A673 (cell line): ENCODE measurements around the gene ADGRG1. TPM values are rescaled to one million over a fixed set of nuclear protein-coding genes. Genes with fewer than 3 reads are reported as not detected.

ENCODE experiments used
- BruUV-seq: library from RNA; stranded (reverse); fragments of 400-500 nt; replicated peaks from 2 replicates; lab custom pipeline; 2021; lab: Mats Ljungman, UMichigan
- CTCF ChIA-PET: fragments of 300-600 bp; sonication (Branson Sonifier 250); formaldehyde crosslinking; loops from one replicate; lab custom pipeline; 2022; ENCODE audit warnings: antibody characterized with exemption; lab: Charles Lee
- POLR2A ChIA-PET: fragments of 300-600 bp; sonication (Branson Sonifier 250); formaldehyde crosslinking; loops from one replicate; lab custom pipeline; 2022; ENCODE audit warnings: antibody characterized with exemption; ENCODE audit not compliant: low non-redundant PET; lab: Charles Lee
- DNase-seq: peaks from one replicate; pipeline ENCODE4 v3.0.0-alpha.2; 2015; ENCODE audit warnings: low spot score
- H3K27ac ChIP-seq: fragments of 200-600 bp; sonication (generic); 2 replicates; pipeline ENCODE4 v1.5.1; 2016; ENCODE audit warnings: mixed run types, low read depth, mild to moderate bottlenecking, mixed read lengths, antibody characterized with exemption, low read length; ENCODE audit not compliant: poor library complexity, severe bottlenecking
- H3K27me3 ChIP-seq: fragments of 200-600 bp; sonication (generic); replicated peaks from 2 replicates; pipeline ENCODE4 v1.6.1; 2017; ENCODE audit warnings: mixed run types, low read depth, mild to moderate bottlenecking, mixed read lengths, antibody characterized with exemption, low read length; ENCODE audit not compliant: insufficient read depth, poor library complexity
- H3K36me3 ChIP-seq: fragments of 200-600 bp; sonication (generic); 2 replicates; pipeline ENCODE4 v1.6.1; 2016; ENCODE audit warnings: mixed run types, mild to moderate bottlenecking, mixed read lengths, antibody characterized with exemption, low read length; ENCODE audit not compliant: insufficient read depth, poor library complexity, severe bottlenecking
- H3K4me1 ChIP-seq: fragments of 200-600 bp; sonication (generic); 2 replicates; pipeline ENCODE4 v1.6.1; 2017; ENCODE audit warnings: mixed run types, mild to moderate bottlenecking, mixed read lengths, antibody characterized with exemption, low read length; ENCODE audit not compliant: insufficient read depth, poor library complexity, severe bottlenecking
- H3K4me3 ChIP-seq: fragments of 200-600 bp; sonication (generic); 2 replicates; pipeline ENCODE4 v1.5.1; 2016; ENCODE audit warnings: low read depth, mixed run types, mild to moderate bottlenecking, mixed read lengths, low read length; ENCODE audit not compliant: poor library complexity, severe bottlenecking
- H3K9me3 ChIP-seq: fragments of 200-600 bp; sonication (generic); 2 replicates; pipeline ENCODE4 v1.6.1; 2016; ENCODE audit warnings: mixed run types, low read depth, mild to moderate bottlenecking, mixed read lengths, antibody characterized with exemption, low read length; ENCODE audit not compliant: poor library complexity, severe bottlenecking
- EZH2 ChIP-seq: fragments of 200-600 bp; sonication (generic); IDR thresholded peaks from 2 replicates; pipeline ENCODE4 v1.6.1; 2017; ENCODE audit warnings: borderline replicate concordance, low read depth, mild to moderate bottlenecking, mixed read lengths, antibody characterized with exemption, low read length; ENCODE audit not compliant: poor library complexity, severe bottlenecking
- intact Hi-C: fragments of 100-400 bp; cut with micrococcal nuclease; formaldehyde crosslinking; loops from one replicate; pipeline ENCODE4 v1.10.0; 2022; ENCODE audit not compliant: unreplicated experiment
- total RNA-seq: library from RNA; stranded (reverse); gene quantifications from 2 replicates; pipeline ENCODE4 v1.2.3, GENCODE V29; 2021
- TF ChIP-seq, protein P1 (sequence below): fragments of 300-800, 200-600 bp; sonication (generic); conservative IDR thresholded peaks from 2 replicates; pipeline ENCODE4 v1.5.1; 2017; ENCODE audit warnings: low read depth, mild to moderate bottlenecking, antibody characterized with exemption, low read length, moderate library complexity, mixed read lengths

The ADGRG1 gene
- total RNA-seq, 1 experiment from 2014 or later = 0.75 TPM

DNA sequence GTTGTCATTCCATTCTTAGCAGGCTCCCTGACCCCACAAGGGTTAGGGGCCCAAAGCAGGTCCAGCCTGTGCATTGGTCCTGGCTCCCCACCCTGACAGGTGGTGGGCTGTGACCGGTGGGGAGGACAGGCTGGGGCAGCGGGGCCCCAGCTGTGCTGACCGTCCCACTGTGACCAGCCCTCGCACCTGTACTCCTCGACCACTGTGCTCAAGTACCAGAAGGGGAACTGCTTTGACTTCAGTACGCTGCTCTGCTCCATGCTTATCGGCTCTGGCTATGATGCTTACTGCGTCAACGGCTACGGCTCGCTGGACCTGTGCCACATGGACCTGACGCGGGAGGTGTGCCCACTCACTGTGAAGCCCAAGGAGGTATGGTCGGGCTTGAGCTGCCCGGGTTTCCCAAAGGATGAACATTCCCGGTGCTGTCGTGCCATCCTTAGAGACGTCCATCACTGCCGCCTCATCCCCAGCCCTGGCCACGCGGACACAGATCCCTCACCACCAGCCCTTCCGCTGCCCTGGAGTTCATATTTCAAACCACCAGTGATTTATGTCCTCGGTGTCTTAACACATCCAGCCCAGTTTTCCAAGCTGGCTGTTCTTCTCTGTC lies 73.4 kb downstream of the ADGRG1 start:
- H3K27me3 ChIP-seq = no peaks in the 10 kb centered on the region
- POLR2A ChIA-PET = no interaction called here
- H3K36me3 ChIP-seq = no peaks in the 10 kb centered on the region
- CTCF ChIA-PET = no interaction called here
- H3K9me3 ChIP-seq = no peaks in the 10 kb centered on the region
- no peaks in the 10 kb centered on the region for H3K4me1 ChIP-seq
- no peak overlapping the region for H3K4me3 ChIP-seq
- H3K27ac ChIP-seq = no peak overlapping the region
- no peak for DNase-seq
- BruUV-seq = no TSS peak
- intact Hi-C loops = no loop called here
- TF ChIP-seq EZH2 = no peak
- TF ChIP-seq, protein P1, sequence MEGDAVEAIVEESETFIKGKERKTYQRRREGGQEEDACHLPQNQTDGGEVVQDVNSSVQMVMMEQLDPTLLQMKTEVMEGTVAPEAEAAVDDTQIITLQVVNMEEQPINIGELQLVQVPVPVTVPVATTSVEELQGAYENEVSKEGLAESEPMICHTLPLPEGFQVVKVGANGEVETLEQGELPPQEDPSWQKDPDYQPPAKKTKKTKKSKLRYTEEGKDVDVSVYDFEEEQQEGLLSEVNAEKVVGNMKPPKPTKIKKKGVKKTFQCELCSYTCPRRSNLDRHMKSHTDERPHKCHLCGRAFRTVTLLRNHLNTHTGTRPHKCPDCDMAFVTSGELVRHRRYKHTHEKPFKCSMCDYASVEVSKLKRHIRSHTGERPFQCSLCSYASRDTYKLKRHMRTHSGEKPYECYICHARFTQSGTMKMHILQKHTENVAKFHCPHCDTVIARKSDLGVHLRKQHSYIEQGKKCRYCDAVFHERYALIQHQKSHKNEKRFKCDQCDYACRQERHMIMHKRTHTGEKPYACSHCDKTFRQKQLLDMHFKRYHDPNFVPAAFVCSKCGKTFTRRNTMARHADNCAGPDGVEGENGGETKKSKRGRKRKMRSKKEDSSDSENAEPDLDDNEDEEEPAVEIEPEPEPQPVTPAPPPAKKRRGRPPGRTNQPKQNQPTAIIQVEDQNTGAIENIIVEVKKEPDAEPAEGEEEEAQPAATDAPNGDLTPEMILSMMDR = no peak

DNA sequence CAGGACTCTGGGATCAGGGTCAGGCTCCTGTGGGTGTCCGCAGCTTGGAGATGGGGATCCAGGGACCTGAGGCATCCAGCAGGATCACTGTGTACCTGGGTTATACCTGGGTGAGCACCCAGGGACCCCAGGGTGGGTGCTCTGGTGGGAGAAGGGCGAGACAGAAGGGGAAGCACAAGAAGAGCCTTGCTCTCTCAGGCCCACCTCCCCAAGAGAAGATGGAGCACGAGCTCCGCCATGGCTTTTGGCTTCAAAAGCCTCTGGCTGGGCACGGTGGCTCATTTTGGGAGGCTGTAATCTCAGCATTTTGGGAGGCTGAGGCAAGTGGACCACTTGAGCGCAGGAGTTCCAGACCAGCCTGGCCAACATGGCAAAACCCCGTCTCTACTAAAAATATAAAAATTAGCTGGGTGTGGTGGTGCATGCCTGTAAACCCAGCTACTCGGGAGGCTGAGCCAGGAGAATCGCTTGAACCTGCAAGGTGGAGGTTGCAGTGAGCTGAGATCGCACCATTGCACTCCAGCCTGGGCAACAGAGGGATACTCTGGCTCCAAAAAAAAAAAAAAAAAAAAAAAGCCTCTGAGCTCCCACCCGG lies 75.1 kb downstream of the ADGRG1 start:
- DNase-seq = no peak
- H3K36me3 ChIP-seq = no peaks in the 10 kb centered on the region
- POLR2A ChIA-PET = no interaction called here
- no peaks in the 10 kb centered on the region for H3K4me1 ChIP-seq
- CTCF ChIA-PET = no interaction called here
- intact Hi-C loops = no loop called here
- H3K27me3 ChIP-seq = no peaks in the 10 kb centered on the region
- H3K9me3 ChIP-seq = no peaks in the 10 kb centered on the region
- no TSS peak for BruUV-seq
- no peak overlapping the region for H3K27ac ChIP-seq
- no peak overlapping the region for H3K4me3 ChIP-seq
- TF ChIP-seq, protein P1 = no peak
- TF ChIP-seq EZH2 = no peak

DNA sequence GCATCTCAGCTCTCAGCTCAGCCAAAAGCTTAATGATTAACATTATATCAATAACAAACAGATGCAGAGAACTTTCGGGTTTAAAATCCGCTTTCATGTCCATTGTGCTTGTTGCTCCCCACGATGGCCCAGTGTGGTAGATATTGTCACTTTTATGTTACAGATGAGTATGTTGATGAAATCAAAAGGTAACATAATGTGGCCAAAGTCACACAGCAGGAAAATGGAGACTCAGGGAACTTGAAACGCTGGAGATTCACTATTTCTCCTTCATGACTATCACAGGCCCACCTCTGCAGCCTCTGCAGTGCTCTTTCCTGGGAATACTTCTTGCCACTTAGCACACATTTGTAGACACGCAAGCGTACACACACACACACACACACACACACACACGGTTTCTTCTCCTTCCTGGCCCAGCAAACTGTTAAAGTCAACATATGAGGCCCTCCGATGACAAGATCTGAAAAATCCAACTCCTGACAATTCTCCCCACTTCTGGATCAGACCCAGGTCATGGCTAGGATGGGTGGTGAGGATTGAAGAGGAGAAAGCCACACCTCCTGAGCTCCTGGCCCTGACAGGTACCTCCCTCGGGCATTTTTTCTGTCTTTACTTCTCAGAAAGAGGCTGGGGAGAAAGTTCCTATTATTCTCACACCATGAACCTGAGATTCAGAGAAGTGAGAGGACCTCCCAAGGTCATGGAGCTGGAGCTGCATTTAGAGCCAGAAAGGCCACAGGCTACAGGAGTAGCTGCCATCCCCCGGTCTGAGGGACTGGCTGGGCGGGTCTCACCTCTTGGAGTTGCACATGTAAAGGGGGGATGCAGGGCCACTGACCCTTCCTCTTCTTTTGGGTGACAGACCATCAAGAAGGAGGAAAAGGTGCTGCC lies 75.8 kb downstream of the ADGRG1 start:
- Histone ChIP-seq H3K9me3 (no peaks in the 10 kb centered on the region), H3K27ac (no peak overlapping the region), H3K4me3 (no peak overlapping the region), H3K27me3 (no peaks in the 10 kb centered on the region), H3K4me1 (no peaks in the 10 kb centered on the region), H3K36me3 (no peaks in the 10 kb centered on the region)
- no TSS peak for BruUV-seq
- intact Hi-C loops = no loop called here
- TF ChIP-seq, protein P1 = no peak
- no peak for TF ChIP-seq EZH2
- POLR2A ChIA-PET = no interaction called here
- no peak for DNase-seq
- CTCF ChIA-PET = interaction anchor here (0.6 kb wide), 1 partner anchor 783 kb away, joined by 4 read pairs; no protein-coding TSS in a partner anchor
